GM12801 (cell line): ENCODE results near the gene VPS41.

ENCODE experiments used
- TF ChIP-seq, protein P1 (sequence below): IDR thresholded peaks from one replicate; pipeline ENCODE4 v1.5.1; 2011; ENCODE audit warnings: control low read depth; ENCODE audit not compliant: insufficient read length; ENCODE audit errors: extremely low read depth

The VPS41 gene

DNA sequence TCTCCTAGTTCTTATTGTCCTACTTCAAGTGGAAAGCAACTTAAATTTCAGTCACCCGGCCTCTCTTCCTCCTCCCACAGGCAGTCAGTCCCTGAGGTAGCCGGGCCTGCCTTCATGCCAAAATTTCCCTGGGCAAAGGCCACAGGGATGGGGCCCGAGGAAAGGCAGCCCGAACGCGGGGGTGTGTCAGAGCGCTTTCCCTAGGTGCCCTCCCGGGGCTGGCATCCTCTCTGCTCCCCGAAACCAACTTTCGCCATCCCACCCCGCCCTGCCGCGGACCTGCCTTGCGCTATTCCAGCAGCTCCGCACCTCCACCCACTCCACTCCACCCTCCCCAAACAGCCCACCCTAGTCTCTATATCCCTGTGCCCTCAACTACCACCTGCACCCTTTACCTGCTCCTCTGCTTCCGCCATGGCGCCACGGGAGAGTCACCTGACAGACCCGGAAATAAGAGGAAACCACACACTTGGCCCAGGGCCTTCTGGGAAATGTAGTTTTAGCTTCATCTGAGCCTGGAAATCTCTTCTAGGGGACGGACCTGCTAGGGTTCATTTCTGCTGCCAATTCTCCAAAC, at the start of gene VPS41:
Gene VPS41 (minus strand): TSS at position 433 of the 577 bp plus-strand sequence. CDS start 17 bp downstream, at position 416.
- TF ChIP-seq, protein P1, sequence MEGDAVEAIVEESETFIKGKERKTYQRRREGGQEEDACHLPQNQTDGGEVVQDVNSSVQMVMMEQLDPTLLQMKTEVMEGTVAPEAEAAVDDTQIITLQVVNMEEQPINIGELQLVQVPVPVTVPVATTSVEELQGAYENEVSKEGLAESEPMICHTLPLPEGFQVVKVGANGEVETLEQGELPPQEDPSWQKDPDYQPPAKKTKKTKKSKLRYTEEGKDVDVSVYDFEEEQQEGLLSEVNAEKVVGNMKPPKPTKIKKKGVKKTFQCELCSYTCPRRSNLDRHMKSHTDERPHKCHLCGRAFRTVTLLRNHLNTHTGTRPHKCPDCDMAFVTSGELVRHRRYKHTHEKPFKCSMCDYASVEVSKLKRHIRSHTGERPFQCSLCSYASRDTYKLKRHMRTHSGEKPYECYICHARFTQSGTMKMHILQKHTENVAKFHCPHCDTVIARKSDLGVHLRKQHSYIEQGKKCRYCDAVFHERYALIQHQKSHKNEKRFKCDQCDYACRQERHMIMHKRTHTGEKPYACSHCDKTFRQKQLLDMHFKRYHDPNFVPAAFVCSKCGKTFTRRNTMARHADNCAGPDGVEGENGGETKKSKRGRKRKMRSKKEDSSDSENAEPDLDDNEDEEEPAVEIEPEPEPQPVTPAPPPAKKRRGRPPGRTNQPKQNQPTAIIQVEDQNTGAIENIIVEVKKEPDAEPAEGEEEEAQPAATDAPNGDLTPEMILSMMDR = no peak

DNA sequence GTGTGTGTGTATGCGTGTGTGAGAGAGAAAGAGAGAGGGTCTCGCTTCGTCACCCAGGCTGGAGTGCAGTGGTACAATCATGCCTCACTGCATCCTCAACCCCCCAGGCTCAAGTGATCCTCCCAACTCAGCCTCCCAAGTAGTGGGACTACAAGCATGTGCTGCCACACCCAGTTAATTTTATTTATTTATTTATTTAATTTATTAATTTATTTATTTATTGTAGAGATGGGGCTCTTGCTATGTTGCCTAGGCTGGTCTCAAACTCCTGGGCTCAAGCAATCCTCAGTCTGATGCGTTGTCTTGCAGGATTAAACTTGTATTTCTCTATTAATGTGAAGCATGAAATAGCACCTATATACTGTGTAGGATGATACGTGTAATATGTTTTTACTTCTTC, 46.9 kb upstream of the VPS41 start:
- TF ChIP-seq, protein P1 = no peak

DNA sequence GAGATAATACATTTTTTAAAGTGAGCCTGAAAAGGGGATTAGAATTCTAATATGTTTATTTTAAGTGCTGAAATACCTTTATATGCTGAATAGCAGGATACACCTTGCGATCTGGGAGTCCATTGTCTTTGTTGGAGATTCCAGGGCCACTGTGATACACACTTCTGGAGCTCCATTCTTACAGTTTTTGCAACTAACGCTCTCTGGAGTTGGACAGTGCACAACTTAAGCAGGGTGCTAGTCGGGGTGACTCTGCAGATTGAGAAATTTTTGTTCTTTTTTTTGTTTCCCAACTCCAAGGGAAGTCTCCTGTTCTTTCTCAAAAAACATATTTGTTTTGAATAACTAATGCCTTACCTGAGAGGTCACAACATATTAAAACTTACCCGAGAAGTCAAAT, 45.0 kb upstream of the VPS41 start:
- TF ChIP-seq, protein P1 = no peak

DNA sequence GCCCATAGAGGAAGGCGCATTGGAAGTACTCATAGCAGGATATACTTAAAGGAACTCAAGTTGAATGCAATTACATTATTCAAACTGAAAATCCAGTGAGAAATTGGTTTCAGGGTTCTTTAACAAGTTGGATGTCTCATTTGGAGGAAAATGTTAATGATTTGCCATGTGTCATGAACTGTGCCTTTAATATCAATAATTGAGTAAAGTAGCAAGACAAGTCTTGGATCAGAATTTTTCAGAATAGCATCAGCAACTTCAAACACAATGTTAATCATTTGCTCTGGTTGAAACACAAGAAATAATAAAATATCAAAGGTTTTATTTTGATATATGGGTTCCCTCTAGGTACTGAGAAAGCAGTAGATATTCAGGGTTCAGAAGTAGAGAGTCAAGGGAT, 44.2 kb upstream of the VPS41 start:
- TF ChIP-seq, protein P1 = no peak

DNA sequence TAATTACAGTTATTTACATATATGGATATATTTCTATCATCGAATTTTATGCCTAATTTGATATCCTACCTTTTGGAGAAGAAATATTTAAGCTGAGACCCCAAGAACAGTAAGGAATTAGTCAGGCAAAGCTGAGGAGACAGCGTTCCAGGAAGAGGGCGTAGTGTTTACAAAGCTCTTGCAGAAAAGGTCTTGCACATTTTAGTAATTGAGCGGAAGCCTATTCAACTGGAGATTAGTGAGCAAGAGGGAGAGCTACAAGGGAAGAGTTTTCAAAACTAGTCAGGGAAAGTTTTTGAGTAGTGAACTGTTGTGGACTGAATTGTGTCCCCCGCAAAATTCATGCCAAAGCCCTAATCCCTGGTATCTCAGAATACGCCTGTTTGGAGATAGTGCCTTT, 42.2 kb upstream of the VPS41 start:
- TF ChIP-seq, protein P1 = no peak

DNA sequence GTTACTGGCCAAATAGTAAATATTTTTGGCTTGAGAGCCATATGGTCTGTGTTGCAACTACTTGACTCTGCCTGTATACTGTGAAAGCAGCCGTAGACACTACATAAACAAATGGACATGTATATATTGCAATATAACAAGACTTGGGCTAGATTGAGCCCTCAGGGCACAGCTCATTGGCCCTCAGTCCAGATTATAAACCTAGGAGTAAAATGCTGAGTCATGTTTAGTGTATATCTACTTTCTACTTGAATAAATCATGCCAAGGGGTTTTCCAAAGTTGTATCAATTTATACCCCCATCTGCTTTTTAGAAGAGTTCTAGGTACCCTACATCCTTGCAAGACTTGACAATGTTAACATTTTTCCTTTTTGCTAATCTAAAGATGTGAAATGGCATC, 41.3 kb upstream of the VPS41 start:
- TF ChIP-seq, protein P1 = no peak

DNA sequence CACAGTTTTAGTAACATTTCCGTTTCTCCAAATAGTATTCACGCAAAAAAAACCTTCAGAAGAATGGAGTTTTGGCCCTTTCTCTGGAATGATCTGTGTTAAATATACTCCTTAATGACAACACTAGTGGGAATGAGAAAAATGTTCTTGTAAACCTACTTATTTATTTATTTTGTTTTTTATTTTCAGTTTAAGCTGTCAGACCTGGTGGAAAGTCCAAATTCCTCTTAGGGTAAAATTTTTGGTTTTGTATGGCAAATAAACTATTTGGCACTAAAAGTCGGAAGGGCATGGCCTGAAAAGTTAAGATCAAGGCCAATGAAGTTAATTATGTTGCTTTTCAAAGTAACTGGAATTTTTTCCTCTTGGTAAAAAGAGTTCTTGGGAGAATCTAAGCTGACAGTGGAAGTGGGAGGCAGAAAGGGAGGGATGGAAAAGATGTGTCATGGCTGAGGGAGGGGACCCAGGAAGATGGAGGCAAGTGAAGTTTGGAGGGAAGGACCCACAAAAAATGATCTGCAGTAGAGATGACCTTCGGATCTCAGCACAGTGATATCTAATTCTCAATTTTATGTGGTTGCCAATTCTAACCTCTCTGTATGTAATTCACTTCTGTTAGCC, 33.5 kb upstream of the VPS41 start:
- TF ChIP-seq, protein P1 = no peak

DNA sequence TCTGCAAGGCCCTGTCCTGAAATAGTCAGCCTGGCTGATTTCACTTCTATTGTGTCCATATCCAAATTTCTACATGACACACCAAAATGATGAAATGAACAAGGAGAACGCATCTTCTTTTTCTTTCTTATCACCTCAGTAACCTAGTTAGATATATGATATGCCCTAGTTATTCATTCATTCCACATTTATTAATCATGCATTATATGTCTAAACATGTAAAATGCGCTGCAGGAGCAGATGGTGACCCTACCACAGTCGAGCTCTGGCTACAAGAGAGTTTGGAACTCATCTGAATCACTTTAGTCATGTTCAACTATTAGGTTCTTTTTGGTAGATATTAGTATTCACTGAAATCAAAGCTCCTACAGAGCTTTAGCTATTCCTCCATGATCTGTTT, 31.8 kb upstream of the VPS41 start:
- TF ChIP-seq, protein P1 = no peak
